GM12878 (cell line): ENCODE measurements around the gene SPHKAP. TPM values are rescaled to one million over a fixed set of nuclear protein-coding genes. Genes with fewer than 3 reads are reported as not detected.

Source experiments
- ATAC-seq: fragments of 200-7000 bp; cut with Tn5 transposase; 3 replicates; pipeline ENCODE4 v1.9.1; 2020; ENCODE audit warnings: mild to moderate bottlenecking, moderate library complexity
- BruUV-seq: library from RNA; stranded (reverse); fragments of 400-500 nt; replicated peaks from 2 replicates; lab custom pipeline; 2021; lab: Mats Ljungman, UMichigan
- CTCF ChIA-PET: fragments of 300-600 bp; sonication (Branson Sonifier 250); formaldehyde crosslinking; extraction: SDS; loops from one replicate; lab custom pipeline; 2021; ENCODE audit warnings: inconsistent platforms; lab: Yijun Ruan, JAX
- POLR2A ChIA-PET: fragments of 350-600 bp; formaldehyde crosslinking; extraction: SDS; loops from one replicate; lab custom pipeline; 2021; ENCODE audit warnings: inconsistent platforms; lab: Charles Lee
- RAD21 ChIA-PET: fragments of 300-600 bp; sonication (Branson Sonifier 250); formaldehyde crosslinking; loops from one replicate; lab custom pipeline; 2023; ENCODE audit warnings: antibody characterized with exemption; ENCODE audit not compliant: unreplicated experiment; lab: Charles Lee
- SMC1A ChIA-PET: fragments of 300-600 bp; sonication (Branson Sonifier 250); formaldehyde crosslinking; loops from one replicate; lab custom pipeline; 2023; ENCODE audit not compliant: unreplicated experiment, uncharacterized antibody; lab: Charles Lee
- DNase-seq: peaks from one replicate; pipeline ENCODE4 v3.0.0-alpha.2; 2011; ENCODE audit warnings: low read depth, low spot score
- FAIRE-seq: peaks from 3 replicates; lab custom pipeline; 2011; peaks lifted over from hg19 to GRCh38; lab: Jason Lieb, UNC
- H2AFZ ChIP-seq: 2 replicates; pipeline ENCODE4 v1.6.0; 2011; ENCODE audit warnings: low read depth, low read length, control low read depth; ENCODE audit not compliant: control insufficient read depth
- H3K27ac ChIP-seq: 2 replicates; pipeline ENCODE4 v1.5.1; 2011; ENCODE audit warnings: control low read depth; ENCODE audit not compliant: control insufficient read depth, insufficient read depth
- H3K27me3 ChIP-seq, 2 experiments: replicated peaks in 1 of 2; 2 replicates each; pipeline versions ENCODE4 v1.6.0 to v1.6.1; 2011; ENCODE audit warnings: low read length in 1 of 2; ENCODE audit not compliant: control insufficient read depth in 2 of 2, insufficient read depth in 2 of 2
- H3K36me3 ChIP-seq, 2 experiments: 2 replicates each; pipeline ENCODE4 v1.5.1; 2011; ENCODE audit warnings: low read length in 1 of 2; ENCODE audit not compliant: control insufficient read depth in 2 of 2, insufficient read depth in 2 of 2
- H3K4me1 ChIP-seq: 2 replicates; pipeline ENCODE4 v1.6.1; 2011; ENCODE audit warnings: mild to moderate bottlenecking, low read length, moderate library complexity, mixed read lengths; ENCODE audit not compliant: control insufficient read depth, insufficient read depth
- H3K4me2 ChIP-seq: 2 replicates; pipeline ENCODE4 v1.6.0; 2011; ENCODE audit warnings: control low read depth; ENCODE audit not compliant: control insufficient read depth, insufficient read depth
- H3K4me3 ChIP-seq: fragments of 200-600 bp; sonication (generic); 2 replicates; pipeline ENCODE4 v1.5.1; 2016
- H3K79me2 ChIP-seq: 2 replicates; pipeline ENCODE4 v1.6.0; 2011; ENCODE audit warnings: low read length; ENCODE audit not compliant: control insufficient read depth, insufficient read depth
- H3K9ac ChIP-seq: 2 replicates; pipeline ENCODE4 v1.8.0; 2011; ENCODE audit warnings: low read length, control low read depth, mixed read lengths; ENCODE audit not compliant: control insufficient read depth, insufficient read depth
- H3K9me3 ChIP-seq: replicated peaks from 3 replicates; pipeline ENCODE4 v1.5.1; 2011; ENCODE audit warnings: mild to moderate bottlenecking, low read length; ENCODE audit not compliant: control insufficient read depth, insufficient read depth
- H4K20me1 ChIP-seq: 2 replicates; pipeline ENCODE4 v1.6.0; 2011; ENCODE audit not compliant: control insufficient read depth, insufficient read depth
- ATF7 ChIP-seq: fragments of 450-650 bp; IDR thresholded peaks from 2 replicates; pipeline ENCODE4 v1.6.1; 2016; ENCODE audit warnings: low read depth, mild to moderate bottlenecking
- CHD2 ChIP-seq: IDR thresholded peaks from 2 replicates; pipeline ENCODE4 v1.6.1; 2011; ENCODE audit warnings: low read depth, low read length, improper control_type of control experiment, borderline replicate concordance
- EP300 ChIP-seq, 2 experiments: fragments of 150-350 bp in 1 of 2; IDR thresholded peaks; 2 replicates each; pipeline ENCODE4 v1.6.1; 2011 to 2012; ENCODE audit warnings: low read depth in 2 of 2, low read length in 2 of 2, borderline replicate concordance in 1 of 2, improper control_type of control experiment in 1 of 2, inconsistent platforms in 1 of 2; ENCODE audit not compliant: control insufficient read depth in 1 of 2
- IKZF2 ChIP-seq, 2 experiments: fragments of 450-650 bp; IDR thresholded peaks; 2 replicates each; pipeline ENCODE4 v1.6.1; 2017; ENCODE audit warnings: mild to moderate bottlenecking in 2 of 2, moderate library complexity in 2 of 2
- KAT2A ChIP-seq: conservative IDR thresholded peaks from 2 replicates; pipeline ENCODE4 v1.6.1; 2011; ENCODE audit warnings: low read depth, low read length; ENCODE audit not compliant: control insufficient read depth
- NFYA ChIP-seq: IDR thresholded peaks from 2 replicates; pipeline ENCODE4 v1.6.1; 2011; ENCODE audit warnings: low read depth, mild to moderate bottlenecking, low read length, improper control_type of control experiment, borderline replicate concordance
- RUNX3 ChIP-seq: IDR thresholded peaks from 2 replicates; pipeline ENCODE4 v1.6.1; 2012; ENCODE audit warnings: low read length, inconsistent platforms
- SKIL ChIP-seq: fragments of 450-650 bp; IDR thresholded peaks from 2 replicates; pipeline ENCODE4 v1.6.1; 2017; ENCODE audit warnings: mild to moderate bottlenecking, low read depth, inconsistent platforms; ENCODE audit not compliant: poor library complexity, severe bottlenecking
- SPI1 ChIP-seq: IDR thresholded peaks from 2 replicates; pipeline ENCODE4 v1.6.1; 2011; ENCODE audit warnings: low read depth, mild to moderate bottlenecking, low read length, moderate library complexity, borderline replicate concordance; ENCODE audit not compliant: insufficient read depth
- SUPT20H ChIP-seq: IDR thresholded peaks from 2 replicates; pipeline ENCODE4 v1.6.1; 2011; ENCODE audit warnings: low read depth, mild to moderate bottlenecking, low read length, moderate library complexity, borderline replicate concordance; ENCODE audit not compliant: control insufficient read depth
- ZBTB4 ChIP-seq: fragments of 450-650 bp; formaldehyde crosslinking; IDR thresholded peaks from 2 replicates; pipeline ENCODE4 v1.4.0; 2022; ENCODE audit warnings: mild to moderate bottlenecking, moderate library complexity
- WGBS: methylation state at CpG from one replicate; pipeline ENCODE4 v1.1.6; 2016; ENCODE audit warnings: low lambda C conversion rate; ENCODE audit not compliant: insufficient replicate concordance, insufficient coverage; ENCODE audit errors: missing lambda C conversion rate; 5-methylcytosine and 5-hydroxymethylcytosine counted together
- in situ Hi-C: fragments of 300-500 bp; cut with MboI; formaldehyde crosslinking; loops from 9 replicates; pipeline ENCODE4 v1.14.3; 2018; ENCODE audit warnings: mixed read lengths
- intact Hi-C: fragments of 100-400 bp; cut with micrococcal nuclease; formaldehyde crosslinking; loops from one replicate; pipeline ENCODE4 v1.14.2; 2022; ENCODE audit not compliant: unreplicated experiment
- polyA plus RNA-seq, 11 experiments: library from polyadenylated mRNA; depleted of rRNA in 4 of 11; unstranded in 6 of 11; stranded (reverse) in 5 of 11; fragments of >200 nt; fragmentation: Nextera tagmentation in 4 of 11; fragmentation: Illumina TruSeq in 1 of 11; extraction: Ambion mirVana in 4 of 11; extraction: Trizol in 1 of 11; gene quantifications; 1 replicate in 1 of 11; 2 replicates in 10 of 11; pipeline versions ENCODE4 v1.2.1 to v1.2.3, GENCODE V29; 2011 to 2016; ENCODE audit warnings: inconsistent platforms in 2 of 11, missing spikeins in 2 of 11, low read depth in 1 of 11
- total RNA-seq, 4 experiments: library from RNA; depleted of rRNA in 3 of 4; stranded (reverse); fragments of >200 nt in 3 of 4; fragmentation: Illumina TruSeq in 1 of 4; extraction: Trizol in 1 of 4; gene quantifications; 2 replicates each; pipeline versions ENCODE4 v1.2.1 to v1.2.3, GENCODE V29; 2013 to 2021

The SPHKAP gene
- total and polyA plus RNA-seq, 10 of the 15 experiments (the other 5 are each of a cell fraction or from before 2014, with no cell fraction given) = 0.03 TPM; not detected in 9

GRCh38 chr2:228016402-228016801, 165.1 kb downstream of the SPHKAP start:
- intact Hi-C loops = no loop called here
- Histone ChIP-seq H3K9ac (no peak overlapping the region), H2AFZ (no peak overlapping the region), H3K4me3 (no peak overlapping the region), H3K27ac (no peak overlapping the region), H3K4me1 (no peaks in the 10 kb centered on the region), H4K20me1 (no peaks in the 10 kb centered on the region), H3K4me2 (no peak overlapping the region)
- BruUV-seq = no TSS peak
- ChIA-PET POLR2A (no interaction called here), CTCF (no interaction called here)
- in situ Hi-C loops = no loop called here
- 8% methylated on average over 10 of the region's 10 CpGs for WGBS
- FAIRE-seq = no peak
- DNase-seq = no peak
- TF ChIP-seq KAT2A (no peak), RUNX3 (peak; percentile 41)
- TF ChIP-seq, all 136 proteins: peak for 1
- ChIA-PET RAD21 (no interaction called here), SMC1A (no interaction called here)
- peak; percentile 27; the same call in 2 of the 3 replicates for ATAC-seq
- Histone ChIP-seq H3K27me3 (no peaks in the 10 kb centered on the region), H3K9me3 (no peaks in the 10 kb centered on the region), H3K79me2 (no peaks in the 10 kb centered on the region), H3K36me3 (no peaks in the 10 kb centered on the region)

- ChIA-PET POLR2A (no interaction called here), SMC1A (no interaction called here)
- TF ChIP-seq NFYA = no peak
- TF ChIP-seq ZBTB4 (CRISPR knock-in tag) = no peak
- TF ChIP-seq ATF7 = no peak
- TF ChIP-seq SKIL = no peak
- no peak for TF ChIP-seq EP300 (IDR thresholded peaks at IDR 0.05; ENCODE audit: borderline replicate concordance in 1 of 2, control insufficient read depth in 1 of 2, low read depth in 2 of 2, low read length in 2 of 2)
- no peak for TF ChIP-seq SPI1
- no peak for TF ChIP-seq IKZF2 (IDR thresholded peaks at IDR 0.05)
- no peak for TF ChIP-seq CHD2
- TF ChIP-seq SUPT20H = no peak
These were observed 165.7 kb downstream of the SPHKAP start for GRCh38 chr2:228015741-228016140.

More at GRCh38 chr2:228015741-228016140, 165.7 kb downstream of the SPHKAP start:
- WGBS = 6% methylated on average over 1 of the region's 1 CpG
- Histone ChIP-seq H3K4me2 (no peak overlapping the region), H2AFZ (no peak overlapping the region), H3K27me3 (no peaks in the 10 kb centered on the region), H3K9ac (no peak overlapping the region), H3K79me2 (no peaks in the 10 kb centered on the region), H3K9me3 (no peaks in the 10 kb centered on the region), H3K4me1 (no peaks in the 10 kb centered on the region), H3K27ac (no peak overlapping the region), H3K36me3 (no peaks in the 10 kb centered on the region), H3K4me3 (no peak overlapping the region), H4K20me1 (no peaks in the 10 kb centered on the region)
- ATAC-seq = no peak
- intact Hi-C loops (no loop called here), in situ Hi-C loops (no loop called here)
- FAIRE-seq = no peak
- ChIA-PET CTCF (no interaction called here), RAD21 (no interaction called here)
- no peak for DNase-seq
- no TSS peak for BruUV-seq
